SU-DHL-6 (cell line): ENCODE results near the gene NR2F1-AS1.

Experiments
- CTCF ChIP-seq: fragments of 200-600 bp; sonication (generic); IDR thresholded peaks from one replicate; pipeline ENCODE4 v1.5.1; 2017; ENCODE audit warnings: antibody characterized with exemption, mild to moderate bottlenecking, low read length, moderate library complexity; ENCODE audit not compliant: insufficient read depth, poor library complexity, severe bottlenecking
- EZH2phosphoT487 ChIP-seq: fragments of 200-600 bp; sonication (generic), shearing (Covaris generic); conservative IDR thresholded peaks from 2 replicates; pipeline ENCODE4 v1.6.1; 2018; ENCODE audit warnings: mild to moderate bottlenecking, antibody characterized with exemption, low read length, moderate library complexity, mixed read lengths

- TF ChIP-seq EZH2phosphoT487 (no peak), CTCF (no peak)
These were observed 31.8 kb upstream of the NR2F1-AS1 start for GRCh38 chr5:93612855-93613243.
